ENCODE results near the gene CFAP46.
A peak's percentile ranks its signal among the peaks of the same experiment; 100 is the strongest.

DNA sequence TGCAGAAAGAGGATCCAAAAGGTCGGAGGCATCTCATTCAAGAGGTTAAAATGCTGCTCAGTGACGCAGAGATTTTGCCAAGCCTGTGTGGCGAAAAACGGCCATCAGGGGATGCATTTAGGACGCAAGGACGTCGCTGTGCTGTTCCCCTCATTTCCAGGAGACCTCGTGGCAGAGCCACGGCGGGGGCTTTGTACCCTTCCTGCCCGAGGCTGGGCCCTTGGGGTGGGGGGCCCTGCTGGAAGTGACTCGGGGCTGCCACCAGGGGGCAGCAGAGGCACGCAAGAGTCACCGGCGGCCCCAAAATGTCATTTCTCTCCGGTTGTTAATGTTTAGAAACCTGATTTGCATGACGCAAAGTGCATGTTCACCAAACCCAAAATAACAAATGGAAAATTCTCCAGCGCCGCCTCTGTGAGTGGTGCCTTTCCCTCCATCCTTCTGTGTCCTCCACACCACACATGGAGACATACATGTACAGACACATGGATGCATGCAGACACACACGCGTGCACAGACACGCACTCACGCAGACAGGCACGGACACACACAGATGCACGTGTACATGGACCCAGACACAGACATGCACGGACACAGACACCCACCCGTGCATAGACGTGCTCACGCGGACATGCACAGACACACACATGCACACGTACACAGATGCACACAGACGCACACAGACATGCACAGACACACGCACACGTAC, 105.4 kb downstream of the CFAP46 start:
- TF ChIP-seq, protein P1, sequence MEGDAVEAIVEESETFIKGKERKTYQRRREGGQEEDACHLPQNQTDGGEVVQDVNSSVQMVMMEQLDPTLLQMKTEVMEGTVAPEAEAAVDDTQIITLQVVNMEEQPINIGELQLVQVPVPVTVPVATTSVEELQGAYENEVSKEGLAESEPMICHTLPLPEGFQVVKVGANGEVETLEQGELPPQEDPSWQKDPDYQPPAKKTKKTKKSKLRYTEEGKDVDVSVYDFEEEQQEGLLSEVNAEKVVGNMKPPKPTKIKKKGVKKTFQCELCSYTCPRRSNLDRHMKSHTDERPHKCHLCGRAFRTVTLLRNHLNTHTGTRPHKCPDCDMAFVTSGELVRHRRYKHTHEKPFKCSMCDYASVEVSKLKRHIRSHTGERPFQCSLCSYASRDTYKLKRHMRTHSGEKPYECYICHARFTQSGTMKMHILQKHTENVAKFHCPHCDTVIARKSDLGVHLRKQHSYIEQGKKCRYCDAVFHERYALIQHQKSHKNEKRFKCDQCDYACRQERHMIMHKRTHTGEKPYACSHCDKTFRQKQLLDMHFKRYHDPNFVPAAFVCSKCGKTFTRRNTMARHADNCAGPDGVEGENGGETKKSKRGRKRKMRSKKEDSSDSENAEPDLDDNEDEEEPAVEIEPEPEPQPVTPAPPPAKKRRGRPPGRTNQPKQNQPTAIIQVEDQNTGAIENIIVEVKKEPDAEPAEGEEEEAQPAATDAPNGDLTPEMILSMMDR (IDR thresholded peaks at IDR 0.05; ENCODE audit: poor library complexity): peak; percentile 98
- TF ChIP-seq EZH2 (IDR thresholded peaks at IDR 0.05; ENCODE audit: borderline replicate concordance) (no peak), EZH2phosphoT487 (IDR thresholded peaks at IDR 0.05; ENCODE audit: low read depth, severe bottlenecking, unreplicated experiment) (no peak)

All from hepatocyte (in vitro differentiated cells).